AG04450 (cell line): ENCODE results near the gene GET4. TPM values are rescaled to one million over a fixed set of nuclear protein-coding genes. Genes with fewer than 3 reads are reported as not detected.
A peak's percentile ranks its signal among the peaks of the same experiment; 100 is the strongest.

Source experiments
- CTCF ChIA-PET: fragments of 300-600, 350-600 bp; formaldehyde crosslinking; extraction: SDS; loops from one replicate; lab custom pipeline; 2022; ENCODE audit warnings: antibody characterized with exemption, inconsistent platforms; lab: Charles Lee
- POLR2A ChIA-PET: fragments of 350-600 bp; formaldehyde crosslinking; extraction: SDS; loops from one replicate; lab custom pipeline; 2021; ENCODE audit warnings: antibody characterized with exemption, inconsistent platforms; lab: Yijun Ruan, JAX
- DNase-seq: peaks from one replicate; pipeline ENCODE4 v3.0.0-alpha.2; 2011; ENCODE audit warnings: low read depth, low spot score
- H3K27ac ChIP-seq: one replicate; pipeline ENCODE4 v1.5.1; 2012; ENCODE audit warnings: low read depth, low read length, control low read depth
- H3K27me3 ChIP-seq: one replicate; pipeline ENCODE4 v1.6.0; 2012; ENCODE audit warnings: low read length; ENCODE audit not compliant: control insufficient read depth, insufficient read depth
- H3K4me3 ChIP-seq: 2 replicates; pipeline ENCODE4 v1.5.1; 2011; ENCODE audit warnings: mild to moderate bottlenecking, low read depth, low read length, control low read depth
- H3K9me3 ChIP-seq: 2 replicates; pipeline ENCODE4 v1.5.1; 2012; ENCODE audit warnings: low read length; ENCODE audit not compliant: control insufficient read depth, insufficient read depth
- CTCF ChIP-seq: IDR thresholded peaks from 2 replicates; pipeline ENCODE4 v1.5.1; 2011; ENCODE audit warnings: low read depth, low read length, control low read depth, inconsistent platforms
- polyA plus RNA-seq: library from polyadenylated mRNA; depleted of rRNA; stranded (reverse); fragments of >200 nt; gene quantifications from 2 replicates; pipeline ENCODE4 v1.2.3, GENCODE V29; 2011

Gene GET4
- polyA plus RNA-seq, 1 experiment: 13.9 TPM

- ChIA-PET POLR2A (no interaction called here), CTCF (no interaction called here)
- H3K27ac ChIP-seq: no peak overlapping the region
- no peak for TF ChIP-seq CTCF
- no peaks in the 10 kb centered on the region for H3K27me3 ChIP-seq
- DNase-seq: no peak
- H3K4me3 ChIP-seq: no peak overlapping the region
- peaks cover under 1% of the 10 kb centered on the region; the same call in 1 of the 2 replicates for H3K9me3 ChIP-seq
Observed at GRCh38 chr7:835021-835420, 41.3 kb upstream of the GET4 start.

- CTCF ChIA-PET: interaction anchor here (1.0 to 1.3 kb wide), 6 partner anchors 8 to 49 kb away, joined by 3 to 5 read pairs (median 4); no protein-coding TSS in a partner anchor
- Histone ChIP-seq H3K4me3 (no peak overlapping the region), H3K27me3 (no peaks in the 10 kb centered on the region), H3K9me3 (peaks cover 4% of the 10 kb centered on the region; the same call in 1 of the 2 replicates), H3K27ac (peak overlapping the region; percentile 21)
- POLR2A ChIA-PET: no interaction called here
- DNase-seq: no peak
- TF ChIP-seq CTCF: no peak
Observed at GRCh38 chr7:835485-836401, 40.6 kb upstream of the GET4 start.

GRCh38 chr7:836429-836828 lies 39.9 kb upstream of the GET4 start:
- no peak for DNase-seq
- peak overlapping the region; percentile 11 for H3K27ac ChIP-seq
- peak; percentile 49 for TF ChIP-seq CTCF
- ChIA-PET CTCF (interaction anchor here (1.0 to 1.3 kb wide), 6 partner anchors 9 to 50 kb away, joined by 3 to 5 read pairs (median 4); no protein-coding TSS in a partner anchor), POLR2A (no interaction called here)
- no peak overlapping the region for H3K4me3 ChIP-seq
- peaks cover 4% of the 10 kb centered on the region; the same call in 1 of the 2 replicates for H3K9me3 ChIP-seq
- no peaks in the 10 kb centered on the region for H3K27me3 ChIP-seq

- Histone ChIP-seq H3K4me3 (no peak overlapping the region), H3K27ac (no peak overlapping the region), H3K9me3 (peaks cover 4% of the 10 kb centered on the region; the same call in 1 of the 2 replicates), H3K27me3 (no peaks in the 10 kb centered on the region)
- no peak for DNase-seq
- TF ChIP-seq CTCF: no peak
- CTCF ChIA-PET: interaction anchor here (1.0 to 1.3 kb wide), 5 partner anchors 9 to 51 kb away, joined by 3 to 5 read pairs (median 4); no protein-coding TSS in a partner anchor
- POLR2A ChIA-PET: no interaction called here
Observed at GRCh38 chr7:837001-837400, 39.4 kb upstream of the GET4 start.
